GM18505 (cell line): ENCODE results near the gene LHX6.

Source experiments
- ATAC-seq: cut with Tn5 transposase; IDR thresholded peaks from one replicate; pipeline ENCODE4 v1.9.1; 2021; ENCODE audit not compliant: unreplicated experiment
- POLR2A ChIP-seq: IDR thresholded peaks from 4 replicates; pipeline ENCODE4 v1.6.1; 2011; ENCODE audit warnings: borderline replicate concordance; ENCODE audit not compliant: insufficient read depth, insufficient read length; ENCODE audit errors: extremely low read depth

LHX6 gene

GRCh38 chr9:122200960-122201595 lies 27.7 kb downstream of the LHX6 start:
- ATAC-seq = no peak

GRCh38 chr9:122197882-122198281 lies 30.9 kb downstream of the LHX6 start:
- ATAC-seq = no peak
- no peak for TF ChIP-seq POLR2A

More at GRCh38 chr9:122200960-122201595, 27.7 kb downstream of the LHX6 start:
- no peak for TF ChIP-seq POLR2A

GRCh38 chr9:122197426-122197825 lies 31.3 kb downstream of the LHX6 start:
- ATAC-seq = no peak
- TF ChIP-seq POLR2A = no peak

GRCh38 chr9:122195875-122196274 lies 32.9 kb downstream of the LHX6 start:
- TF ChIP-seq POLR2A = no peak

GRCh38 chr9:122193651-122194050 lies 35.1 kb downstream of the LHX6 start:
- no peak for ATAC-seq
- no peak for TF ChIP-seq POLR2A

More at GRCh38 chr9:122195875-122196274, 32.9 kb downstream of the LHX6 start:
- ATAC-seq = no peak

DNA sequence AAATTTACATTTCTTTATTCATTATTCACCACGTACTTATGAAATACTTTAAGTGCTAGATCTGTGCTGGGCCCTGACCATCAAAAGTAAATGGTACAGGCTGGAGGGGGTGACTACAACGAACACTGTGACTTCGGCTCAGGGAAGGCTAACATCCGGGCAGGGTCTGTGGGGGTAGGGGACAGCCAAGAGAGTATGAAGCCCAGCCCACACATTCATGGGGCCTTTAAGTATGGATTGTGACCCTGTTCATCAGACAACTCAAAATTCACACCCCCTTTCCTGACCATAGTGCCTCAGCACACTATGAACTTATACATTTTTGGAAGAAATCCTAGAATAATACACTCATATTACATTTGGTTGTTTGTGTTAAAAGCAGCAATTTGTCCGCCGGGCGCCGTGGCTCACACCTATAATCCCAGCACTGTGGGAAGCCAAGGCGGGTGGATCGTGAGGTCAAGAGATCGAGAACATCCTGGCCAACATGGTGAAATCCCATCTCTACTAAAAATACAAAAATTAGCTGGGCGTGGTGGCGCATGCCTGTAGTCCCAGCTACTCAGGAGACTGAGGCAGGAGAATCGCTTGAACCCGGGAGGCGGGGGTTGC lies 35.7 kb downstream of the LHX6 start:
- TF ChIP-seq POLR2A = no peak
- no peak for ATAC-seq

GRCh38 chr9:122192261-122192875 lies 36.4 kb downstream of the LHX6 start:
- ATAC-seq = no peak
- TF ChIP-seq POLR2A = no peak

DNA sequence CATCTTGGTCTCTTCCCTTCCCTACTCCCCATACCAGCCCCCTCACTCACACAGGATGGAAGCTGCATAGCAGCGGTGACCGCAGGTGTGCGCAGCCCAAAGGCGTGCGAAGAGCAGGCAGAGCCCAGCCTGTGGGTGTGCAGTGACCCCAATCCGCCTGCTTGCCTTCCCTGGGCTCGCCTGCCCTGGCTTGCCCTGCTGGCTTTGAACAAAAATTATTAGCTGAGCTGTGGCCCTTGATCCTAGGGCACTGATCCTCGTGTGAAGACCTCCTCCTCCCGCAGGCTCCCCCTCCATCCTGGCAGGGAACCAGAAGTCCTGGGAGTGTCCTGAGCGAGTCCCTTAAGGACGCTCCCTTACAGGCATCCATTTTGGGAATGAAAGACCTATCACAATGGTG lies 37.2 kb downstream of the LHX6 start:
- TF ChIP-seq POLR2A = no peak
- no peak for ATAC-seq

- no peak for ATAC-seq
- TF ChIP-seq POLR2A = no peak
These were observed 38.0 kb downstream of the LHX6 start for GRCh38 chr9:122190597-122191381.

DNA sequence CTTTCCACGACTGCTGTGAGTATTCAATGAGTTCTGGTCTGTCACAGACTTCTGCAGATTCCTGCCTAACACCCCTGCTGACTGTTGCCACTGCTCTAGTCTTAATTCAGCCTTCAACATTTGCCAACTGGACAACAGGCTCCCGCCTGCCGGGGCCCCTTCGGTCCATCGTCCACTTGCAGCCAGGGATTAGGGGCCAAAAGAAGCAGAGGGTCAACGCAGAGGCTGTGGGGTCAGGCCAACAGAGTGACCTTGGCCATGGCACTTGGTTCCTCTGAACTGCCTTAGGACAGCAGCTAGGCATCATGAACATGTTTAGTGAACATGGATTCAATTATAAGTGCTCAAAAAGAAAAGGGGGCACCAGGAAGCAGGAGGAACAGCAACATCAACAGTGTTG lies 40.4 kb downstream of the LHX6 start:
- no peak for ATAC-seq
- no peak for TF ChIP-seq POLR2A

GRCh38 chr9:122186777-122187470 lies 41.8 kb downstream of the LHX6 start:
- no peak for TF ChIP-seq POLR2A

GRCh38 chr9:122186301-122186700 lies 42.5 kb downstream of the LHX6 start:
- ATAC-seq = no peak
- no peak for TF ChIP-seq POLR2A

More at GRCh38 chr9:122186777-122187470, 41.8 kb downstream of the LHX6 start:
- ATAC-seq = no peak

DNA sequence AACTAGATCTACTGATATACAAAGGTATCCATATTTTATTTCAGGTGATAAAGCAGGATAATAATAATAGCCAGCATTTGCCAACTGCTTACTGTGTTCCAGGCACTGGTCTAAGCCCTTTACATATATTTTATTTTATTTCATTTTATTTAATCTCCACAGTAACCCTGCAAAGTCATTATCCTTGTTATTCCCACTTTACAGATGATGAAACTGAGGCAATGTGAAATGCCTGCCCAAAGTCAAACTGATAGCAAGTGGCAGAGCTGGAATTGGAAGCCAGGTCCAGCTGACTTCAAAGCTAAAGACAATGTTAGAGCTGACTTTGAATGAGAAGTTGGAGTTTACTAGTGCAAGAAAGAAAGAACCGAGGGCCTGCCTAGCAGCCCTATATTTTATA lies 44.2 kb downstream of the LHX6 start:
- ATAC-seq = no peak
- no peak for TF ChIP-seq POLR2A
